Ascending aorta (tissue), 2 donors: ENCODE measurements around the gene CD99. TPM values are rescaled to one million over a fixed set of nuclear protein-coding genes. Genes with fewer than 3 reads are reported as not detected.

Experiments used
- DNase-seq, 2 donors: peaks; one replicate each; pipeline ENCODE4 v3.0.0-alpha.2; 2019; ENCODE audit warnings: low spot score in 2 of 2
- H3K27ac ChIP-seq, 2 donors: fragments of 200-600 bp; sonication (generic); one replicate each; pipeline ENCODE4 v1.5.1; 2016 to 2017; ENCODE audit warnings: mild to moderate bottlenecking in 1 of 2
- H3K27me3 ChIP-seq: fragments of 200-600 bp; sonication (generic); one replicate; pipeline ENCODE4 v1.5.1; 2017
- H3K36me3 ChIP-seq, 2 donors: fragments of 200-600 bp; sonication (generic); one replicate each; pipeline ENCODE4 v1.5.1; 2016
- H3K4me1 ChIP-seq, 2 donors: fragments of 200-600 bp; sonication (generic); one replicate each; pipeline ENCODE4 v1.5.1; 2016 to 2017; ENCODE audit warnings: mild to moderate bottlenecking in 1 of 2
- H3K4me3 ChIP-seq, 2 donors: fragments of 200-600 bp; sonication (generic); one replicate each; pipeline ENCODE4 v1.5.1; 2016 to 2017; ENCODE audit warnings: mild to moderate bottlenecking in 1 of 2
- H3K9me3 ChIP-seq, 2 donors: fragments of 200-600 bp; sonication (generic); one replicate each; pipeline ENCODE4 v1.5.1; 2016
- intact Hi-C: fragments of 100-400 bp; cut with DNase I; formaldehyde crosslinking; loops from one replicate; pipeline ENCODE4 v1.15.1; 2023
- total RNA-seq: library from RNA; depleted of rRNA; stranded (reverse); fragments of >200 nt; gene quantifications from one replicate; pipeline ENCODE4 v1.1.0, GENCODE V29; 2016
- TF ChIP-seq, protein P1 (sequence below), 3 experiments: fragments of 200-600 bp in 2 of 3; fragments of 450-650 bp in 1 of 3; sonication (generic) in 2 of 3; IDR thresholded peaks; one replicate each; pipeline ENCODE4 v1.5.1; 2016 to 2019; ENCODE audit warnings: antibody characterized with exemption in 3 of 3, mild to moderate bottlenecking in 1 of 3, moderate library complexity in 1 of 3

The CD99 gene
- total RNA-seq, 1 donor from 2014 or later = 262 TPM

DNA sequence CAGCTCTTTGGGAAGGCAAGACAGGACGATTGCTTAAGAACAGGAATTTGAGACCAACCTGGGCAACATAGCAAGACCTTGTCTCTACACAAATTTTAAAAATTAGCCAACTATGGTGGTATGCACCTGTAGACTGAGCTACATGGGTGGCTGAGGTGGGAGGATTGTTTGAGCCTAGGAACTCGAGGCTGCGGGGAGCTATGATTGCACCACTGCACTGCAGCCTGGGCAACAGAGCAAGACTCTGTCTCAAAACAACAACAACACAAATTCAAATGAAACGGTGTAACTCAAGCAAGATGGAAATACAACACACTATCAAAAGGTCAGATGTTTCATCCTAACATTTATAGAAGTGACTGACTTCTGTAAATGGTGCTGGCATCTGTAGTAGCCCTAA is 97.9 kb downstream of the CD99 start:
- Histone ChIP-seq H3K27ac (no peak overlapping the region), H3K4me3 (no peak overlapping the region), H3K27me3 (no peaks in the 10 kb centered on the region), H3K9me3 (no peaks in the 10 kb centered on the region), H3K4me1 (no peaks in the 10 kb centered on the region), H3K36me3 (no peaks in the 10 kb centered on the region)
- intact Hi-C loops = no loop called here
- DNase-seq = no peak
- TF ChIP-seq, protein P1, sequence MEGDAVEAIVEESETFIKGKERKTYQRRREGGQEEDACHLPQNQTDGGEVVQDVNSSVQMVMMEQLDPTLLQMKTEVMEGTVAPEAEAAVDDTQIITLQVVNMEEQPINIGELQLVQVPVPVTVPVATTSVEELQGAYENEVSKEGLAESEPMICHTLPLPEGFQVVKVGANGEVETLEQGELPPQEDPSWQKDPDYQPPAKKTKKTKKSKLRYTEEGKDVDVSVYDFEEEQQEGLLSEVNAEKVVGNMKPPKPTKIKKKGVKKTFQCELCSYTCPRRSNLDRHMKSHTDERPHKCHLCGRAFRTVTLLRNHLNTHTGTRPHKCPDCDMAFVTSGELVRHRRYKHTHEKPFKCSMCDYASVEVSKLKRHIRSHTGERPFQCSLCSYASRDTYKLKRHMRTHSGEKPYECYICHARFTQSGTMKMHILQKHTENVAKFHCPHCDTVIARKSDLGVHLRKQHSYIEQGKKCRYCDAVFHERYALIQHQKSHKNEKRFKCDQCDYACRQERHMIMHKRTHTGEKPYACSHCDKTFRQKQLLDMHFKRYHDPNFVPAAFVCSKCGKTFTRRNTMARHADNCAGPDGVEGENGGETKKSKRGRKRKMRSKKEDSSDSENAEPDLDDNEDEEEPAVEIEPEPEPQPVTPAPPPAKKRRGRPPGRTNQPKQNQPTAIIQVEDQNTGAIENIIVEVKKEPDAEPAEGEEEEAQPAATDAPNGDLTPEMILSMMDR (IDR thresholded peaks at IDR 0.05) = no peak

DNA sequence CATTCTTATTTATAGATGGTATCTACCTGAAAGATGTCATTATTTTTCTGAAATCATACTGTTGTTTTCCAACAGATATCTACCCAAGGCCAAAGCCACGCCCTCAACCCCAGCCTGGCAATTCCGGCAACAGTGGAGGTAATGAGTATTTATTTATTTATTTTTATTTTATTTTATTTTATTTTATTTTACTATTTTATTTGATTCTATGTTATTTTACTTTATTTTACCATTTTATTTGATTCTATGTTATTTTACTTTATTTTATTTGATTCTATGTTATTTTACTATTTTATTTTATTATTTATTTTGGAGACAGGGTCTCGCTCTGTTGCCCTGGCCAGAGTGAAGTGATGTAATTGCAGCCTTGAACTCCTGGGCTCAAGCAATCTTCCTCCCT is 98.5 kb downstream of the CD99 start:
- Histone ChIP-seq H3K4me3 (no peak overlapping the region), H3K27ac (no peak overlapping the region), H3K36me3 (no peaks in the 10 kb centered on the region), H3K27me3 (no peaks in the 10 kb centered on the region), H3K9me3 (no peaks in the 10 kb centered on the region), H3K4me1 (no peaks in the 10 kb centered on the region)
- TF ChIP-seq, protein P1 (IDR thresholded peaks at IDR 0.05) = no peak
- DNase-seq = no peak
- intact Hi-C loops = no loop called here

Other genes starting within 250 kb of the CD99 start
- 13.4 TPM for gene DHRSX, start 190.3 kb upstream of the CD99 start, total RNA-seq
- 34.6 TPM for gene ZBED1, start 190.3 kb upstream of the CD99 start, total RNA-seq
- 1.3 TPM for gene XG, start 60.7 kb downstream of the CD99 start, total RNA-seq
- 0.64 TPM for gene GYG2, start 137.6 kb downstream of the CD99 start, total RNA-seq
- 91.9 TPM for gene ARSD, start 238.0 kb downstream of the CD99 start, total RNA-seq